RWPE2 (cell line): Measurements from ENCODE around the gene NUP210L.
"Not testable (repeated sequence)": the region's sequence is repeated elsewhere in the genome, so short reads cannot be mapped to it uniquely, and the experiment has no call there.

Source experiments
- ATAC-seq: fragments of 200-7000 bp; cut with Tn5 transposase; 3 replicates; pipeline ENCODE4 v1.9.1; 2021; ENCODE audit warnings: low read depth
- DNase-seq: peaks from one replicate; pipeline ENCODE4 v3.0.0-alpha.2; 2020; ENCODE audit warnings: low spot score
- H3K27ac ChIP-seq: fragments of 450-650 bp; 2 replicates; pipeline ENCODE4 v1.5.1; 2017; ENCODE audit warnings: mild to moderate bottlenecking; ENCODE audit not compliant: poor library complexity, severe bottlenecking
- H3K27me3 ChIP-seq: fragments of 250-450 bp; sonication (Bioruptor Pico); 2 replicates; pipeline ENCODE4 v1.5.1; 2021; ENCODE audit warnings: mild to moderate bottlenecking, moderate library complexity; ENCODE audit not compliant: insufficient read depth, poor library complexity, severe bottlenecking
- H3K36me3 ChIP-seq: fragments of 250-450 bp; sonication (Bioruptor Pico); 2 replicates; pipeline ENCODE4 v1.5.1; 2020; ENCODE audit warnings: low read depth, mild to moderate bottlenecking, moderate library complexity
- H3K4me1 ChIP-seq: fragments of 250-450 bp; sonication (Bioruptor Pico); 2 replicates; pipeline ENCODE4 v1.5.1; 2021; ENCODE audit warnings: mild to moderate bottlenecking, moderate library complexity; ENCODE audit not compliant: insufficient read depth, poor library complexity, severe bottlenecking
- H3K4me3 ChIP-seq: fragments of 250-450 bp; sonication (Bioruptor Pico); 2 replicates; pipeline ENCODE4 v1.5.1; 2021; ENCODE audit warnings: mild to moderate bottlenecking, moderate library complexity; ENCODE audit not compliant: severe bottlenecking
- H3K9me3 ChIP-seq: fragments of 250-450 bp; sonication (Bioruptor Pico); 2 replicates; pipeline ENCODE4 v1.5.1; 2021; ENCODE audit warnings: mild to moderate bottlenecking, moderate library complexity; ENCODE audit not compliant: severe bottlenecking
- TF ChIP-seq, protein P1 (sequence below): fragments of 450-650 bp; IDR thresholded peaks from one replicate; pipeline ENCODE4 v1.5.1; 2017; ENCODE audit warnings: mild to moderate bottlenecking, moderate library complexity; ENCODE audit not compliant: poor library complexity, severe bottlenecking

NUP210L gene

DNA sequence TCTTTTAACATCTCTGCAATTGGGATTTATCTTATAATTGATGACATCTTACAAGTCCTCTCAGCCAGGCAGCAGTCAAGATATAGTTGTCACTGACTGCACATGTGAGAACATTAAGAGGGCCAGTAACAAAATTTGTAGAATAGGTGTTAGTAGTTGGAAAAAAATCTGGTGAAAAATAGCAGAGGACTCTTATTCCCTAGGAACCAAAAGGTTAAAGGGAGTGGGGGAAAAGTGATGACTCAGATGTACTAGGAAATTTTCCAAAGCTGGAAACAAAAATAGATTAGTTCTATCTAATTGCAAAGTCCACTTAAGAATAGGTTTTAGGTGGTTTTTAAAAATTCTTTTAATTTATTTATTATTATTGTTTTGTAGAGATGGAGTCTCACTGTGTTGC, 3.6 kb downstream of the NUP210L start:
- H3K4me3 ChIP-seq = no peak overlapping the region
- H3K9me3 ChIP-seq = no peaks in the 10 kb centered on the region
- no peak overlapping the region for H3K27ac ChIP-seq
- no peak for ATAC-seq
- DNase-seq = no peak
- TF ChIP-seq, protein P1, sequence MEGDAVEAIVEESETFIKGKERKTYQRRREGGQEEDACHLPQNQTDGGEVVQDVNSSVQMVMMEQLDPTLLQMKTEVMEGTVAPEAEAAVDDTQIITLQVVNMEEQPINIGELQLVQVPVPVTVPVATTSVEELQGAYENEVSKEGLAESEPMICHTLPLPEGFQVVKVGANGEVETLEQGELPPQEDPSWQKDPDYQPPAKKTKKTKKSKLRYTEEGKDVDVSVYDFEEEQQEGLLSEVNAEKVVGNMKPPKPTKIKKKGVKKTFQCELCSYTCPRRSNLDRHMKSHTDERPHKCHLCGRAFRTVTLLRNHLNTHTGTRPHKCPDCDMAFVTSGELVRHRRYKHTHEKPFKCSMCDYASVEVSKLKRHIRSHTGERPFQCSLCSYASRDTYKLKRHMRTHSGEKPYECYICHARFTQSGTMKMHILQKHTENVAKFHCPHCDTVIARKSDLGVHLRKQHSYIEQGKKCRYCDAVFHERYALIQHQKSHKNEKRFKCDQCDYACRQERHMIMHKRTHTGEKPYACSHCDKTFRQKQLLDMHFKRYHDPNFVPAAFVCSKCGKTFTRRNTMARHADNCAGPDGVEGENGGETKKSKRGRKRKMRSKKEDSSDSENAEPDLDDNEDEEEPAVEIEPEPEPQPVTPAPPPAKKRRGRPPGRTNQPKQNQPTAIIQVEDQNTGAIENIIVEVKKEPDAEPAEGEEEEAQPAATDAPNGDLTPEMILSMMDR = no peak
- H3K27me3 ChIP-seq = no peaks in the 10 kb centered on the region
- H3K36me3 ChIP-seq = peaks cover 11% of the 10 kb centered on the region
- no peaks in the 10 kb centered on the region for H3K4me1 ChIP-seq

DNA sequence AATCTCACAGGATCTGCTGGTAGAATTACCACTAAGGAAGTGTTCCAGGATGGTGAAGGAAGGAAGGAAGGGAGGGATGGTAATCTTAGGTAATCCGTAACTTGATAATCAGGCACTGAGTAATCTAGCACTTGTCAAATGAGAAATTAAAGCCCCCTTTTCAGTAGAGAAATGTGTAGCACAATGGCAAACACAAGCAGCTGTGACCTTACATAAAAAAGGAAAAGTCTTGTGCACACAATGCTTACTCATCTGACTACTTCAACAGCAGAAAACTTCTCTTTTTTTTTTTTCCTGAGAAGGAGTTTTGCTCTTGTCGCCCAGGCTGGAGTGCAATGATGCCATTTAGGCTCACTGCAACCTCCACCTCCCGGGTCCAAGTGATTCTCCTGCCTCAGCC, 6.1 kb downstream of the NUP210L start:
- H3K27ac ChIP-seq = no peak overlapping the region
- DNase-seq (no peak), ATAC-seq (no peak)
- TF ChIP-seq, protein P1 = no peak
- no peaks in the 10 kb centered on the region for H3K27me3 ChIP-seq
- H3K4me3 ChIP-seq = no peak overlapping the region
- H3K9me3 ChIP-seq = no peaks in the 10 kb centered on the region
- H3K4me1 ChIP-seq = no peaks in the 10 kb centered on the region
- H3K36me3 ChIP-seq = no peaks in the 10 kb centered on the region

- not testable (repeated sequence) for H3K27me3 ChIP-seq, H3K4me3 ChIP-seq, H3K27ac ChIP-seq, H3K36me3 ChIP-seq, DNase-seq, ATAC-seq, H3K9me3 ChIP-seq, H3K4me1 ChIP-seq
These were observed 7.4 kb downstream of the NUP210L start for GRCh38 chr1:154147505-154147904.

DNA sequence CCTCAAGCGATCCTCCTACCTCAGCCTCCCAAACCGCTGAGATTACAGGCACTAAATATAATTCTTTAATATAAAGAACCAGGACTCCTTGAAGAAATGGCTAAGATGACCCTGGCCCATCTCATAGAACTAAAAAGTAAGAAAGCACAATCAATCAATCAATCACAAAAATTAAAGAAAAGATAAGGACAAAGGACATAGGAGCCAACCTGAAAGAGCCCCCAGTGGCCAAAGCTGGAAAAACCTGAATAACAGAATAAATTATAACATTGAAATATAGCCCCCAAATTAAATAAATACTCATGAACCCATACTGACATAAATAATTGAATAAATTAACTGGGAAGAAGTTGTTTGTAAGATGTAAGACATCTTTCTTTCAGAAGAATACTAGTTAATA, 8.9 kb downstream of the NUP210L start:
- ATAC-seq (no peak; the same call in 2 of the 3 replicates), DNase-seq (no peak)

GRCh38 chr1:154142358-154142757, 12.5 kb downstream of the NUP210L start:
- Histone ChIP-seq H3K27me3 (no peaks in the 10 kb centered on the region), H3K36me3 (no peaks in the 10 kb centered on the region), H3K4me3 (no peak overlapping the region), H3K4me1 (no peaks in the 10 kb centered on the region), H3K27ac (no peak overlapping the region), H3K9me3 (no peaks in the 10 kb centered on the region)
- DNase-seq (no peak), ATAC-seq (no peak)
- TF ChIP-seq, protein P1 = no peak

More for the DNA sequence above, 8.9 kb downstream of the NUP210L start:
- no peaks in the 10 kb centered on the region for H3K36me3 ChIP-seq
- H3K4me3 ChIP-seq = no peak overlapping the region
- TF ChIP-seq, protein P1 = peak; percentile 61
- H3K27me3 ChIP-seq = no peaks in the 10 kb centered on the region
- no peaks in the 10 kb centered on the region for H3K4me1 ChIP-seq
- no peaks in the 10 kb centered on the region for H3K9me3 ChIP-seq
- no peak overlapping the region for H3K27ac ChIP-seq
